HL-60/S4 (cell line): ENCODE data around the gene OSER1.
"Not testable (repeated sequence)": the region's sequence is repeated elsewhere in the genome, so short reads cannot be mapped to it uniquely, and the experiment has no call there.

Experiments
- in situ Hi-C: fragments of 300-500 bp; cut with MboI; formaldehyde crosslinking; loops from 2 replicates; pipeline ENCODE4 v1.14.3; 2022; ENCODE audit warnings: low sequenced_read_pairs

Gene OSER1

DNA sequence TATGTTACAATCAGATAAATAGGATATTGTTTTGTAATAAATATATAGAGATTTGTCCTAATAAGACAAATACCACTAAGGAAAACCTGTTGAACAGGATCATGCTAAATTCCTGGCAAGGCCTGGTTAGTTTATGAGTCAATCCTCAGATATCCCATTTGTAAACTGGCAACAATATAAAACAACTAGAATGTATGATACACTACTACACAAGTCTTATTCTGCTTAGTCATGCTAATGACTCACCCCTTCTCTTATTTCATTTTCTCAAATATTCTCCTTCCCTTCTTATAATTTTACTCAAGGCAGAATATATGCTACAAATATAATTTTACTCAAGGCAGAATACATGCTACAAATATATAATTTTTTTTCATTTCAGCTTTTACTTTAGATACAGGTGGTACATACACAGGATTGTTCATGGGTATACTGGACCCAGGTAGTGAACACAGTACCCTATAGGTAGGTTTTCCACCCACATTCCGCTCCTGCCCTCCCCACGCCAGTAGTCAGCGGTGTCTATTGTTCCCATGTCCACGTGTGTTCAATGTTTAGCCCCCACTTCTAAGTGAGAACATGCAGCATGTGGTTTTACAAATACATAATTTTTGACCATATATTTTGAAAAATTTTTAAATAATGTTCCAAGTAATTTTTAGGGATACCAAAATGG is 6.3 kb downstream of the OSER1 start:
- in situ Hi-C loops: no loop called here

DNA sequence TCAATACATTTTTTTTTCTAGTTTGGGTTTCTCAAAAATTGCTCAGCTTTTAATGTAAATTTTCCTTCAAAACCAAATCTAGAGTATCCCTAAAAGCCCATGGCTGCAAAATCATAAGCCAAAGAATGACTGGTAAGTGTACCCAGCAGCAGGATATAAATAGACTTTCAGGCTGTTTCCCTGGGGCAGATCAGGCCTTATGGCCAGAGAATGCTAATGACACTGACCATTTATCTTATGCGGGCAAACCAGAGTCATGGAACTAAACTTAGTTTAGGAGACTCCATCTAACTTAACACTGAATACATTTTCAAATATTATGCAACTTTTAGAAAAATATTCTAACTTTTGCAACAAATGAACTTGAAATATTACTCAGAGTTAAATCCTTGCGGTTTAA is 7.4 kb downstream of the OSER1 start:
- in situ Hi-C loops: no loop called here

DNA sequence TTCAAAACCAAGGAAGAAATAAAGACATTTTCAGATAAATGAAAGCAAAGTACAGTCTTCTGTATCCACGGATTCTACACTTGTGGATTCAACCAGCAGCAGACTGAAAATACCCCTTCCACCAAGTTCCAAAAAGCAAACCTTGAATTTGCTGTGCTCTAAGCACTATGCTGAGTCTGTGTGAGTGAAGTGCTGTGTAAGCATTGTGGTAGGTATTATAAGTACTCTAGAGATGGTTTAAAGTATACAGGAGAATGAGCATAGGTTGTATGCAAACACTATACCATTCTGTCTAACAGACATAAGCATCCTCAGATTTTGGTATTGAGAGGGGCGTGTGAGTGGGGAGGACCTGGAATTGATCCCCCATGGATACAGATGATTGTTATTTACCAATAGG is 9.6 kb downstream of the OSER1 start:
- in situ Hi-C loops: no loop called here

DNA sequence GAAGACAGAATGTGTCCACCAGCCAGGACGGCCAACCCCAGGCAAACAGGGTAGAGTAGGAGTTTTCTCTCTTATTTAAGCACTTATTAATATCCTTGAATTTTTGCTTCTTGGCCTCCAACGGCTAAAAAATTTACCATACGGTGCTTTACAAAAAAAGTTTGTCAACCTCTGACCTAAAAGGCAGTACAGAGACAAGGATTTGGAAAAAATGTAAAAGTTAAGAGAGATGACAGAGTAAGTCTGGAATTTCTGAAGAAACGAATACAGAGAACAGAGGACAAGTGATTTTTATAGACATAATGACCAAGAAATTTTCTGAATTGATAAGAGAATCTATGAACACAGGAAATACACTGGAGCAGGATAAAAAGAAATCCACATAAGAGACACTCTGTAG is 10.2 kb downstream of the OSER1 start:
- in situ Hi-C loops: no loop called here

DNA sequence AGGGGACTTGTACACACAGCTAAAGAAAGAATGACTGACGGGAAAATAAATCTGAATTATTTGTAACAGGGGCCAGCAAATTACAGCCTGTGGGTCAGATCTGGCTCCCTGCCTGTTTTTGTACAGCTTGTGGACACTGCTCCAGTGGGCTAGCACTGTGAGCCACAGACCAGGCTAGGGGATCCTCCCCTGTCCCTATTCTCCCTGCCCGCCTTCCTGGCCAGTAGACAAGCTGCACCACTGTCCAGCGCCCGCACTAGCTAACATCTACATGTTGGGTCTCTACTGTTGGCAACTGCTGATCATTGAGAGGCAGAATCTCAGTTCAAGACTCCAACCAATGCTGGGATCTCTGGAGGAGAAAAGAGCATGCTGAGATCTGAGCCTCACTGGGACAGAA is 10.7 kb downstream of the OSER1 start:
- in situ Hi-C loops: no loop called here

DNA sequence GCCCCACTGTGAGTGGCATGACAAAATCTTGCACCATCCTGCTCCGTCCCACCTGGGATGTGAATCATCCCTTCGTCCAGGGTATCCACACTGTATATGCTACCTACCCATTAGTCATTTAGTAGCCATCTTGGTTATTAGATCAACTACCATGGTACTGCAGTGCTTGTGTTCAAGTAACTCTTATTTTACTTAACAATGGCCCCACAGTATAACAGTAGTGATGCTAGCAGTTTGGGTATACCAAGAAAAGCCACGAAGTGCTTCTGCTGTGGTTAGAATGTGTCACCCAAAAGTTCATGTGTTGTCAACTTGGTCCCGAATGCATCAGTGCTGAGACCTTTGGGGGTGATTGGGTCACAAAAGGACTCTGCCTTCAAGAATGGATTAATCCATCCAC is 11.7 kb downstream of the OSER1 start:
- in situ Hi-C loops: no loop called here

DNA sequence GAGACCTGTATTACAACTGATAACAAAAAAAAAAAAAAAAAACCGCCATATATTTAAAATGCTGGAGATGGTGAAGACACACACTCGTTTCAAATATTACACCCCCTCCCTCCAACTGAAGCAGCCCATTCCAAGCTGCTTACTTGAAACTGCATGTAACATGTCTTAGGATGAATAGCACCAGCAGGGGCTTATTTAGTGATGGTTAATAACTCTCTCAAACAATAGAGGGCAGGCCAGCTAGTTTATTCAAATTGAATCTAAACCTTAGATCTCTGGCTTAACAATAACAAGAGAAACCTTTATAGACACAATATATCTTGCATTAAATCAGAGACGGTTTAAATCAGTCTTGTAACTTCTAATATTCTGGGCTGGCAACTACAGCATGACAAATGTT is 14.3 kb downstream of the OSER1 start:
- in situ Hi-C loops: no loop called here

DNA sequence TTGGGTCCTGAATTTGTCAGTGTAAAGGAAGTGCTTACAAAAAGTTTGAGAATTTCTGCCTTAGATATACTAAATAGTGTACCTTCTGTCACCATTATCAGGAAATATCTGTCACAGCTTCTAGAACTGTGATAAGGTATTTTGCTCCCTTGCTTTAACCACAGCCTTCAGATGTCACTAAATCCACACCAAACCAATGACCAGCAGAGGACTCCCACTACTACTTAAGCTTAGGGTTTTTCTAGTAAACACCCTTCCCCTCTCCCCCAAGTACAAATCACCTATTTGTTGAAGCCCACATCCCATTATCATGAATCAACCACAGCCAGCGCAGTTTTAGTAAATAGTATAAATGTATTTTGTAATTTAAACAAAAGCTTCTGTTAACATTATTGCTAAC is 15.0 kb downstream of the OSER1 start:
- in situ Hi-C loops: no loop called here

DNA sequence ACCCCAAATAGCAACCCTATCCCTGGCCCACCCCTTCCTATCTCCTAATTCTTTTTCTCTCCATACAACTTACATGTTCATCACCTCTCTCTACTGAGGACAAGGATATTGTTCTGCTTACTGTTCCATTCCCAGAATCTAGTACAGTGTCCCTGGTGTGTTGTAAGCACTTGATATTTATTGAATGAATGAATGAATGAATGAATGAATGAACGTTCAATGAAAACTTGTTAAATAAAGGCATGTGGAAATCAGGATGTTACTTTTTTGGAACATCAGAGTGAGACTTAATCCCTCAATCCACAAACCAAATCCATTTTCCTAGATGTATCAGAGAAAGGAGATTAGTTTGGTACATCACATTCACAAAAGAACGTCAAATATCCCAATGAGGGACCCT is 16.8 kb downstream of the OSER1 start:
- in situ Hi-C loops: no loop called here

DNA sequence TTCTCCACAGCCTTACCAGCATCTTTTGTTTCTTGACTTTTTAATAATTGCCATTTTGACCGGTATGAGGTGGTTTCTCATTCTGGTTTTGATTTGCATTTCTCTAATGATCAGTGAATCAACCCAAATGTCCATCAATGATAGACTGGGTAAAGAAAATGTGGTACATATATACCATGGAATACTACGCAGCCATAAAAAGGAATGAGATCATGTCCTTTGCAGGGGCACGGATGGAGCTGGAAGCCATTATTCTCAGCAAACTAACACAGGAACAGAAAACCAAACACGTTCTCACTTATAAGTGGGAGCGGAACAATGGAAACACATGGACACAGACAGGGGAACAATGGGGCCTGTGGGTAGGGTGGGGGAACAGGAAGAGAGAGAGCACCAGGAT is 18.9 kb downstream of the OSER1 start:
- in situ Hi-C loops: not testable (repeated sequence)

DNA sequence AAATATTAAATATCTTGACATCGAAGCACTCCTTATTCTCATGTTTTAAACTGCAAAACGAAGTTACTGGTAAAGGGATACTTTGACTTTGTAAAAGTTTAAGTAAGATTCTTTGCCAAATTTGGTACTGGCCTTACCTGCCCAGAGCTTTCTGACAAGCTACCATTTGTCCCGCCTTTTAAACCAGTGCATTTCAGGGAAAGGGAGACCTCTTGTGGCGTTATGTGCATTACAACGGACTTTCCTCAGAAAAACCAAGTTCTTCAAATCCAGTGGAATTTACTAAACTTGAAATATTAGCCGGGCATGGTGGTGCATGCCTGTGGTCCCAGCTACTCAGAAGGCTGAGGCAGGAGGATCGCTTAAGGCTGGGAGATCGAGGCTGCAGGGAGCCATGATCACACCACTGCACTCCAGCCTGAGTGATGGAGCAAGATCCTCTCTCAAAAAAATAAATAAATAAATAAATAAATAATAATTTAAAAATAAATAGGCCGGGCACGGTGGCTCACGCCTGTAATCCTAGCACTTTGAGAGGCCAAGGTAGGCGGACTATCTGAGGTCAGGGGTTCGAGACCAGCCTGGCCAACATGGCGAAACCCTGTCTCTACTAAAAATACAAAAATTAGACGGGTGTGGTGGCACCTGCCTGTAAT is 20.2 kb downstream of the OSER1 start:
- in situ Hi-C loops: not testable (repeated sequence)

DNA sequence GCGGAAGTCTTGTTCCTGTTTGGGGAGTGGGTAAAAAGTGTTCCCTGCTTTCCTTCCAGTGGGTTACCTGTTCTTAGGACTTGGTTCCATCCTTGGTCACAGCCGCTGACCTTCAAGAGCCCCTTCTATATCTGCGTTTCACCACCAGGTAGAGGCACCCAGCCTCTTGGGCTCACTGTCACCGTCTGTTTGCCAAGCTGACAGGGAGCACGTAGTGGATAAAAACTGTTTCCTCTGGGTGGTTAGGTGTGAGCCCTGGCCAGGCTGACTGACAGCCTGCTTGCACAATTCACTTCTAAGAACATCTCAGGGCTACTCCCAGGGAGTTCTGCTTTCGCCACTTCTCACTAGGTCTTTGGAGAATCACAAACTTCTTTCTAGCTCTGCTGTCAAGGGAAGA is 21.8 kb downstream of the OSER1 start:
- in situ Hi-C loops: loop anchor here (5.0 kb wide), 1 partner anchor 71 kb away; no protein-coding TSS in a partner anchor

DNA sequence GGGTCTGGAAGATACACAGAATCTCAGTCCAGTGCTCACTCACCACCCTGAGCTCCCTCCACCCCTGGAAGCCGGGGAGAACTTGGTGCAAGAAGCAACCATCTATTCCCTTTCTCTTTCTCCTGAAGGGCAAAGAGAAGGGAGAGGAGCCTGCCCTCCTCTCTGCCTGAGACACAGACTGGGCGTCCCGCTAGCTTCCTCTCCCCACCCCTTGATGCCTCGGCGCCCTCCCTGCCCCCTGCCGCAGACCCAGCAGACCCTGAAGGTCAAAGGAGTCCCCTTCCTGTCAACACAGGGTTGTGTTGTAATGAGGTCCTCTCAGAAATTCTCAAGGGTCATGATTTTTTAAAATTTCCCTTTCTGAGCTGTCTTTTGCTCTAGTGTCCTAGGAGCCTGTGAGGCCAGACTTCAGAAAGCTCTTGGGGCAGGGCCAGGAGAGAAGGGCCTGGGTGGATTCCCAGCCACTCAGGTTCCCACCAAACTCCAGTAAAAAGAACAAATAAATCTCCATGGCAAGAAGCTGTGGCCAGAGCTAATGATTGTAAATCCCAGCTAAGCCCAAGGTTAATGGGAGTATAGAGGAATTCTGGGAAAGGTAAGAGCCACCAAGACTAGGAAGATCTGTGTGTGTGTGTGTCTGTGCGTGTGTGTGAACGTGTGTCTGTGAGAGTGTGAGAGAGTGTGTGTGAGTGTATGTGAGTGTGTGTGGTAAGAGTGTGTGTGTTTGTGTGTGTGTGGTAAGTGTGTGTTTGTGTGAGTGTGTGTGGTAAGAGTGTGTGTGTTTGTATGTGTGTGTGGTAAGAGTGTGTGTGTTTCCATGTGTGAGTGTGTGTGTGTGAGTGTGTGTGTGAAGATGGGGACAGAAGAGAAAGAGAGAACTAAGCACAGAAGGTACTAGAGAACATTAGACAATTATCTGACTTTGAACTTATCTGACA is 22.5 kb downstream of the OSER1 start:
- in situ Hi-C loops: loop anchor here (5.0 kb wide), 1 partner anchor 71 kb away; no protein-coding TSS in a partner anchor

DNA sequence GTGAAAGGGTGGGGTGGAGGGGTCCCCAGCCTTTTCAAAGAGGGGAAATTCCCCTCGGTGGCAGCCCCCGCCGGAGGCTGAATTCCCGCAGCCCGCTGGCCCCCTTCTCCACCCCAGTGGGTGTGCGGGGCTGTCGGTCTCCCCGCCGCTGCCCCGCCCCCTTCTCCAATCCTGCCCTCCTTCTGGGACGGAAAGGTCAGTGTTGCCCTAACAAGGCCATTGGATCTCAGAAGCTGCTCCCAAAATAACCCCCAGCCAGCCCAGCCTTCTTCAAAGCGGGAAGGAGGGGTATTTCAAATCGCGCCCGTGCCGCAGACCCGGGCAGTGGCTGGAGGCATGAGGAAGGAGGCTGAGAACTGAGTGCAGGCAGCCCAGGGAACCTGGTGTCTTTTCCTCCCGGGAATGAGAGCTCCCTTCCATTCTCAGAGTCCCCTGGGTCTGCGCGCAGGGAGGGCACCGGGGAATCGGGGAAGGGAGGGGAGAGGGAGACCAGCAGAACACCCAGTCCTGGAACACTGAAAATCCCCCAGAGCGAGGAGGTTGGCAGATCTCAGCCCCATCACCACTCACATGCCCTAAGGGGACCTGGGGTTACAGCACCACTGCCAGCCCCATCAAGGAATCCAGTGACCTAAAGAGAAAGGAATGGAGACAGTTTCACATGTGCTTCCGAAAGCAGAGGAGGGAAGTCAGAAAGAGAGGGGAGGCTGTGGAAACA is 23.4 kb downstream of the OSER1 start, which contains the start of gene JPH2:
Gene JPH2 (minus strand): TSS at position 135 of the 718 bp plus-strand sequence. CDS start 483 bp downstream, outside the sequence.
- in situ Hi-C loops: loop anchor here (5.0 kb wide), 1 partner anchor 70 kb away; no protein-coding TSS in a partner anchor

DNA sequence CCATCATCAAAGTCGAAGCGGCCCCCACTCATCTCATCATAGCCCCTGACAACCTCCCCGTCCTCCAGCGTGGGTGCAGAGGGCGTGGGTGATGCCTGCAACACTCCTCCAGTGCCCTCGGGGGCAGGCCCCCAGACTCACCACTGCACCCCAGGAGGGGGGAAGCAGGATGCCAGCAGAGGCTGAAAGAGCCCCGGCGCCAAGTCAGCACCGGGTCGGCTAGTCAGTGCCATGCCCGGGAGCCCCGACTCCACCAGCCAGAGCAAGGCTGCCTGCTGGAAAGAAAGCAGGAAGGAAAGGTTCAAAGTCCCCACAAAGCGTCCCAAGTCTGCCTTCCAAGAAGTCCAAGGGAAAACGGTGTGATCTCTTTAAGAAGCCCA is 23.9 kb downstream of the OSER1 start:
- in situ Hi-C loops: loop anchor here (5.0 kb wide), 1 partner anchor 69 kb away; no protein-coding TSS in a partner anchor

DNA sequence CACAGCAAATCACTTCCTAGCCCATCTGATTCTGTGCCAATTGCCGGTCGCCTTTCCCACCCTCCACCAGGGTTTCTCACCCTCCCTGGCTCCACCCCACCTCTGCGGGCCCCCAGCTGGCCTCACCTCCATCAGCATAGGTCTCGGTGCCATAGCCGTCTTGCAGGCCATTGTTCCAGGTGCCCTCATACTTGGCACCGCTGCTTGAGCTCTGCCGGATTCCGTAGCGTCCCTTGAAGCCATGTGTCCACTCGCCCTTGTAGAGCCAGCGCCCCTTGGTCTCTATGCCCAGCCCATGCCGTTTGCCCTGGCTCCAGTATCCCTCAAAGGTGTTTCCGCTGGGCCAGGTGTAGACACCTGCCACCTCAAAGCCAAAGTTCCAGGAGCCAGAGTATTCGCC is 24.4 kb downstream of the OSER1 start:
- in situ Hi-C loops: loop anchor here (5.0 kb wide), 1 partner anchor 69 kb away; no protein-coding TSS in a partner anchor

DNA sequence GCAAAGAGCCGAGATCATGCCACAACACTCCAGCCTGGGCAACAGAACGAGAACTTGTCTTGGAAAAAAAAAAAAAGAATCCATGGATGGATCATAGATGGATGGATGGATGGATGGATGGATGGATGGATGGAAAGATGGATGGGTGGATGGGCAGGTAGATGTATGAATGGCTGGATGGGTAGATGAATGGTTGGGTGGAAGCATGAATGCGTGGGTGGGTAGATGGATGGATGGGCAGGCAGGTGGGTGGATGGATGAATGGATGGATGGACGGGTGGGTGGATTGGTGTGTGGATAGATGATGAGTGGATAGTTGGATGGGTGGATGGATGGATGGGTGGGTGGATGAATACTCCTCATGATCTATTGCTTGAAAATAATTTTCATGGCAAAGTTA is 25.0 kb downstream of the OSER1 start:
- in situ Hi-C loops: loop anchor here (5.0 kb wide), 1 partner anchor 68 kb away; no protein-coding TSS in a partner anchor

DNA sequence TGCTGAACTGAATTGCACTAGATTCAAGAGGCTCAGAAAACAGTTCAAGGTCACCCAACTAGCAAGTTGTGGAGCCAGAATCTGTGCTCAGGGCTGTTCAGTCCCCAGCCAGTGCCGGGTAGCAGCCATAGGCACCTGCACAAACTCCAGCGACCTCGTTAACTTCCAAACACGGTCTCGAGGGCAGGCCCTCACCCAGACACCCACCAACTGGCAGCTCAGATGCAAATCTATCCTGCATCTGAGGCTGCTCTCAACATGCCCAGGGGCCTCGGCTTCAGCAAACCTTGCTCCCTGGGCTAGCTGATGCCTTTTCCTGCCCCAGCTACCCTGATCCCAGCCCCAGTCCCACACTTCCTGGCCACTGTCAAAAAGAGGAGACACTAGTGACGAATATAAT is 27.3 kb downstream of the OSER1 start:
- in situ Hi-C loops: no loop called here

DNA sequence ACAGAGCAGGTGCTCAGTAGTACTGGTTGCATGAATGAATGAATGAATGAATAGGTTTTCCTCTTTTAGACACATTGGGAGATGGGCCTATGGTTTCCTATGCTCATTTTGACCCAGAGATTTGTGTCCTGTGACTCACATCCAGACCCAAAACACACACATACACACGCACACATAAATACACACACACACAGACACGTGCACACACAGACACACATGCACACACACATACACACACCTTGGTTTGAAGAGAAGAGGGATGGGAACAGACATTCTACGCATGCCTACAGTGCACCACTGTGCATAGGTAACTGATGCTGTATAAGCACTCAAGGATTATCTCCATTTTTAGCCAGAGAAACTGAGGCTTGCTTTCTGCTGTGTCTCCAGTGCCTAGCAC is 27.7 kb downstream of the OSER1 start:
- in situ Hi-C loops: no loop called here

DNA sequence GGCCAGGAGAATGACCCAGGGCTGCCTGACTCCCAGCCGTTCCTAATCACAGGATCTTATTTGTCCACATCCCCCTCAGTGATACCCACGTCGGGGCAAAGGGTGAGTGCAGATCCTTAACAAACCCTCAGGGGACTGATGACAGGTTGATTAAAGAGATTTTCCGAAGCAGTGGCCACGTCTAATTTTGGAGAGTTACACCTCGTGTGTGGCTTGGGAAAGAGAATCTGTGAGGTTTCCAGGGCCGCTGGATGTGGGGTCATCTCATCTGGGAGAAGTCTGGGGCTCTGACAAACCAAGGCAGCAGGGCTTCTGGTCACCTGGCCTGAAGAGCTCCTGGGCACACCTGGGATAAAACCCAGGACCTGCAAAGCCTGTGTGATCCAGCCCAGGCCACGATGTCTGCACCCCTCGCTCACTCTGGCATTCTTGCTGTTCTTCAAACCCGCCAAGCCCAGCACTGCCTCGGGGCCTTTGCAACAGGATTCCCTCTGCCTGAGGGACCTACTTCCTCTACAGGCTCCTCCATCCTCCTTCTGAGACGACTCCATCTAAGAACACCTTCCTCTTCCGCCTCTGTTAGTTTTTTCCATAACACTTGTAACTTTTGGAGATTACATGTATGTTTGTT is 28.3 kb downstream of the OSER1 start:
- in situ Hi-C loops: no loop called here
